ENCODE measurements around the gene TNFRSF8. TPM values are rescaled to one million over a fixed set of nuclear protein-coding genes. Genes with fewer than 3 reads are reported as not detected.
A peak's percentile ranks its signal among the peaks of the same experiment; 100 is the strongest.

The TNFRSF8 gene
- total and polyA plus RNA-seq, 9 of the 15 experiments (the other 6 are each of a cell fraction or from before 2014, with no cell fraction given) = 3.5 to 38.4 (median 17.1) TPM

DNA sequence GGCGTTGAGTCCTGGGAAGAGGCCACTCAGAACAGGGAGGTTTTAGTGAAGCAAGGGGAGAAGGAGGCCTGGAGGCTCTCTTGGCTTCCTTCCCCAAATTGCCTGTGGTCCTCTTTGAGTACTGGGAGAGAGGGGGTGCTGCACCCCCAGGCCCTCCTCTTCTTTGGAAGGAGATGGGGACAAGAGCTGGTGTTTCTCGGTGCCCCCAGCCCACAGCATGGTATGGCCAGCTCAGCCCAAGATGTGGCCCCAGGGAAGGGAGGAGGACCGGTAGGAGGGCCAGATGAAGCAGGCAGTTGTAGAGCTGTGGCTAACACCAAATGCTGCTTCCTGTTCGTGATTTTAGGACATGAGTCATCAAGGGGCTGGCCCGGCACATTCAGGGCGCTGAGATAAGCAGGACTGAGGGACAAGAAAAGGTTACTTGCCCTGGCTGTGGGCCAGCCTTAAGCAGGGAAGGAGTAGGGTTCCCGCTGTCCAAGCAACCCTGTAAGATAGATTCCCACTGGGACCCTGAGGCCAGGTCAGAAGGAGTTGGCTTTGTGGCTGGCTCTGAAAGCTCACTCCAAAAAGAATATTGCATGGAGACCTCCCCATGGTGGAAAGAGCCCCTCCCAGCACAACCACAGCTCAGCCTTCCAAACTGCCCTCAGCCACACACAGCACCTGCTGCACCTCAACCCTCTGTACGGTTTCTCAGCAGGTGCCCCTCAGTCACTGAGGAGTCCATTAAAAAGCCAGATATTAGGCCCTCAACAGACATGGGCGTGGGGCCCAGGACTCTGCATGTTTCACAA lies 98.8 kb downstream of the TNFRSF8 start (continued):
- TF ChIP-seq ARNT (IDR thresholded peaks at IDR 0.05) (peak; percentile 44 to 85; a peak in 2 of 4 replicates), FUS (optimal IDR thresholded peaks at IDR 0.05; ENCODE audit: low read depth, low read length) (no peak), STAT5A (IDR thresholded peaks at IDR 0.05; ENCODE audit: borderline replicate concordance, low read length) (peak; percentile 82), TEAD1 (CRISPR knock-in tag; IDR thresholded peaks at IDR 0.05) (peak in 1 of 2 experiments; percentile 85; a peak in 1 of 4 replicates), KDM1A (IDR thresholded peaks at IDR 0.05) (peak; percentile 99 to 100), CHD4 (IDR thresholded peaks at IDR 0.05; ENCODE audit: insufficient read depth, insufficient replicate concordance, low read depth, low read length, poor library complexity, severe bottlenecking) (peak; percentile 83), ZFP91 (CRISPR knock-in tag; IDR thresholded peaks at IDR 0.05) (no peak), GABPA (tag; conservative IDR thresholded peaks at IDR 0.05; ENCODE audit: low read depth) (peak; percentile 77), TRIM28 (IDR thresholded peaks at IDR 0.05) (peak; percentile 75), ZBTB26 (CRISPR knock-in tag; IDR thresholded peaks at IDR 0.05) (0 out of 2 replicates have a peak, but pooled peaks have one; percentile 50), HEY1 (CRISPR knock-in tag; IDR thresholded peaks at IDR 0.05; ENCODE audit: borderline replicate concordance) (no peak), RNF219 (CRISPR knock-in tag; IDR thresholded peaks at IDR 0.05) (no peak), TBP (optimal IDR thresholded peaks at IDR 0.05; ENCODE audit: low read depth, low read length) (peak; percentile 48), FOS (IDR thresholded peaks at IDR 0.05; ENCODE audit: extremely low read depth, insufficient read length) (peak; percentile 87), THRAP3 (IDR thresholded peaks at IDR 0.05; ENCODE audit: borderline replicate concordance) (no peak), ZNF24 (IDR thresholded peaks at IDR 0.05) (peak; percentile 74), GATAD2A (IDR thresholded peaks at IDR 0.05) (peak; percentile 84), NFE2L1 (tag; IDR thresholded peaks at IDR 0.05; ENCODE audit: borderline replicate concordance, low read depth) (no peak), ATF3 (IDR thresholded peaks at IDR 0.05) (peak; percentile 100), ATF3 (CRISPR knock-in tag; conservative IDR thresholded peaks at IDR 0.05) (peak; percentile 99), ETS2 (tag; IDR thresholded peaks at IDR 0.05; ENCODE audit: borderline replicate concordance, poor library complexity, severe bottlenecking) (no peak)
- TF ChIP-seq, protein P1, sequence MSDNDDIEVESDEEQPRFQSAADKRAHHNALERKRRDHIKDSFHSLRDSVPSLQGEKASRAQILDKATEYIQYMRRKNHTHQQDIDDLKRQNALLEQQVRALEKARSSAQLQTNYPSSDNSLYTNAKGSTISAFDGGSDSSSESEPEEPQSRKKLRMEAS (CRISPR knock-in tag; IDR thresholded peaks at IDR 0.05) = peak; percentile 37; the same call in 1 of the 2 replicates
